ENCODE results near the gene COL3A1. TPM values are rescaled to one million over a fixed set of nuclear protein-coding genes. Genes with fewer than 3 reads are reported as not detected.

The COL3A1 gene
- total RNA-seq, 1 donor from 2014 or later = 187 TPM

DNA sequence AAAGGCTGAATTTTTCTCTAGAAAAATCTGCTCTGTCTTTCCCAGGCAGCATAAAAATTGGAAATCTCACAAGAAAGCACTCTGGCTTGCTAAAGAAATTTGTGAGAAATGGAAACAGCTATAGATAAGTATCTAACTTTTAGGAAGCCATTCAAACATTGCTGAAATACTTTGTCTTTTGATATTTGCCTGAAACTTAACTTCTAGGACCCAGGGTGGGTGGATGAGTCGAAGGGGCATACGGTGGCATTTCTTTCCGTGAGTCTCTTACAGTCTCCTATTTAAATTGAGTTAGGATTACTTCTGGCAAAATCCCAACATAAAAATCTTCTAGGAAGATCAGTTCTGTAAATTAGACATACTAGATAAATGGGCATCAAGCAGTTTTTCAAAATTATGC lies 532 bp upstream of the COL3A1 start:
- Histone ChIP-seq H3K9me3 (no peaks in the 10 kb centered on the region), H3K27me3 (ENCODE audit: low read depth) (no peaks in the 10 kb centered on the region), H3K27ac (no peak overlapping the region), H3K4me1 (no peaks in the 10 kb centered on the region), H3K36me3 (no peaks in the 10 kb centered on the region), H3K4me3 (peak overlapping the region; percentile 48)
- intact Hi-C loops (cut with DNase I) = no loop called here
- TF ChIP-seq, protein P1, sequence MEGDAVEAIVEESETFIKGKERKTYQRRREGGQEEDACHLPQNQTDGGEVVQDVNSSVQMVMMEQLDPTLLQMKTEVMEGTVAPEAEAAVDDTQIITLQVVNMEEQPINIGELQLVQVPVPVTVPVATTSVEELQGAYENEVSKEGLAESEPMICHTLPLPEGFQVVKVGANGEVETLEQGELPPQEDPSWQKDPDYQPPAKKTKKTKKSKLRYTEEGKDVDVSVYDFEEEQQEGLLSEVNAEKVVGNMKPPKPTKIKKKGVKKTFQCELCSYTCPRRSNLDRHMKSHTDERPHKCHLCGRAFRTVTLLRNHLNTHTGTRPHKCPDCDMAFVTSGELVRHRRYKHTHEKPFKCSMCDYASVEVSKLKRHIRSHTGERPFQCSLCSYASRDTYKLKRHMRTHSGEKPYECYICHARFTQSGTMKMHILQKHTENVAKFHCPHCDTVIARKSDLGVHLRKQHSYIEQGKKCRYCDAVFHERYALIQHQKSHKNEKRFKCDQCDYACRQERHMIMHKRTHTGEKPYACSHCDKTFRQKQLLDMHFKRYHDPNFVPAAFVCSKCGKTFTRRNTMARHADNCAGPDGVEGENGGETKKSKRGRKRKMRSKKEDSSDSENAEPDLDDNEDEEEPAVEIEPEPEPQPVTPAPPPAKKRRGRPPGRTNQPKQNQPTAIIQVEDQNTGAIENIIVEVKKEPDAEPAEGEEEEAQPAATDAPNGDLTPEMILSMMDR (IDR thresholded peaks at IDR 0.05) = no peak
- ATAC-seq (no peak), DNase-seq (no peak)

DNA sequence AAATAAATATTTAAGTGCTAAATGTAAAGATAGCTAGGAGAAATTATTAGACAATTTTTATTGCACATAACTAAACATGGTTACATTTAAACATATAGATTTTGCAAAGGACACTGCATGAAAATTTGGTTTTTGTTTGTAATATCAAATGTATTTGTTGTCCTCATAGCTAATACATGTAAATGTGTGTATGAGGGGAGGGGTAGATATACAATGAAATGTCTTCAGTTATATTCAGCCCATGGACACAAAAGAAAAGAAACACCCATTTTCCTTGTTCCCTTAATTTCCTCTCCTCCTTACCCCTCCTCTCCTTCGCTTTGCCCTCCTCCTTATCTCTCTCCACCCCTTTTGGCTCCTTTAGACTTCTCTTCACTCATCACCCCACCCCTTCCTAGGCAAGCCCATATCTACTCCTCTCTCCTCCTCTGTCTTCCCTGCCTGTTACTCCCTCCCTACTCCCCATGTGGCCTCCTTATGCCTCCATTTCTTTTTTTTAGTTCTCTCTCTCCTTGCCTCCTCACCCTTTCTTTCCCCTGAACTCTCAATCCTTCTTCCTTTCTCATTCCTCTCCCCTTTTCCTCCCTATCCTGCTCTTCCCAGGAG lies 1.4 kb downstream of the COL3A1 start:
- H3K36me3 ChIP-seq = no peaks in the 10 kb centered on the region
- DNase-seq (no peak), ATAC-seq (peak; percentile 79 to 83)
- peak overlapping the region; percentile 7 for H3K27ac ChIP-seq
- peak overlapping the region; percentile 48 for H3K4me3 ChIP-seq
- H3K27me3 ChIP-seq (ENCODE audit: low read depth) = no peaks in the 10 kb centered on the region
- TF ChIP-seq, protein P1 (IDR thresholded peaks at IDR 0.05) = no peak
- H3K9me3 ChIP-seq = no peaks in the 10 kb centered on the region
- H3K4me1 ChIP-seq = no peaks in the 10 kb centered on the region
- intact Hi-C loops (cut with DNase I) = no loop called here

- TF ChIP-seq, protein P1 (IDR thresholded peaks at IDR 0.05) = no peak
- H3K4me1 ChIP-seq = no peaks in the 10 kb centered on the region
- intact Hi-C loops (cut with DNase I) = no loop called here
- peak overlapping the region; percentile 21 for H3K27ac ChIP-seq
- peak overlapping the region; percentile 48 for H3K4me3 ChIP-seq
- DNase-seq = no peak
- H3K36me3 ChIP-seq = no peaks in the 10 kb centered on the region
- H3K27me3 ChIP-seq (ENCODE audit: low read depth) = no peaks in the 10 kb centered on the region
- no peaks in the 10 kb centered on the region for H3K9me3 ChIP-seq
- ATAC-seq = no peak
Observed at GRCh38 chr2:188976545-188977268, 2.5 kb downstream of the COL3A1 start.

DNA sequence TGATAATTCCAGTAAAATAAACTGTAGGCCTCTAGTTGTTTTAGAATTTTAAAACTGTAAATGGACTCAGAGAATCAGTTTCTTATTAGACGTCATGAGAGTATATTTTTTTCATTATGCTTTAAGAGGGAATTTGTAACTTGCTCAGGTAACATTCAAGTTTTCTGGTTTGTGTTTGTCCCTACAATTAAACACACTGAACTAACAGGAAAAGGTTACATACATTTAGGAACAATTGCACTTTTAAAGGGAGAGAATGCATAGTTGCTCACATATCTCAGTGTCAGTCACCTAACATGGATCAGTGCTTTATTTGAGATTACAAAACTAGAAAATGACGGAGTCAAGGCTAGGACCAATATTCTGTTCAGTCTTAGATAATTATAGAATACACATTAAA lies 3.1 kb downstream of the COL3A1 start:
- no peak for DNase-seq
- H3K4me3 ChIP-seq = peak overlapping the region; percentile 48
- no peaks in the 10 kb centered on the region for H3K27me3 ChIP-seq (ENCODE audit: low read depth)
- intact Hi-C loops (cut with DNase I) = no loop called here
- no peaks in the 10 kb centered on the region for H3K9me3 ChIP-seq
- H3K36me3 ChIP-seq = no peaks in the 10 kb centered on the region
- ATAC-seq = no peak
- TF ChIP-seq, protein P1 (IDR thresholded peaks at IDR 0.05) = no peak
- peak overlapping the region; percentile 21 for H3K27ac ChIP-seq
- no peaks in the 10 kb centered on the region for H3K4me1 ChIP-seq

DNA sequence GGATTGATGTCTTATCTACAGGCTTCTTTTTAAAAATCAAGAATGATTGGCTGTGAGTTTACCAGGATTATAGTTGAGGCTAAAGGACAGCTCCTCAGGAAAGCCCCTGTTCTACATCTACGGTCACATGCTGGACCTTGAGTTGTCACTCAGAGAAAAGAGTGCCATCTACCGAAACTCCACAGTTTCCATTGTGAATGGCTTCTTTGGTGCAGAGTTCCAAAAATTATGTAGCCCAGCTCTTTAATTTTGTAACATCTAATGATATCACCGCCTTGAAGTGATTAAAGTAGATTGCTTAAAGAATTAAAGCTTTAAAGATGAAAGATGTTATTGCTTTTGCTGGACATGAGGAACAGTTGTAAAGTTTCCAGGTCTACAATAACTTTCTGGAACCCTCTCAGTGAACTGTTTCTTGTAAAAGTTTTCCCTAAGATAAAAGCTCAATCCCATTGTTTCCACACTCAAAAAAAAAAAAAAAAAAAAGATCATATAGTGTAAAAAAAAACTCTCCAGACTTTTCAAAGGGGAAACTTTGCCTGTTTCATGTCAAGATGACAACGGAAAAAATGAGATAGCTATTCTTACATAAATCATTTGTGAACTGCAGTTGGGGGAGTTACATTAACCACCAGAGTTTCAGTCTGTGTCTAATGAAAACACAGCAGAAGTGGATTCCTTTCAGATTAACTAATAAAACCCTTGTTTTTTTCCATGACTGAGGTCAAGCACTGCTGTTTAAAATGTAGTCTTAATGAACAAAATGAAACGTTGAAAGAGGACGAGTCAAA lies 4.3 kb downstream of the COL3A1 start:
- H3K4me3 ChIP-seq = peak overlapping the region; percentile 48
- H3K27me3 ChIP-seq (ENCODE audit: low read depth) = no peaks in the 10 kb centered on the region
- intact Hi-C loops (cut with DNase I) = no loop called here
- H3K36me3 ChIP-seq = no peaks in the 10 kb centered on the region
- no peaks in the 10 kb centered on the region for H3K4me1 ChIP-seq
- peak overlapping the region; percentile 47 for H3K27ac ChIP-seq
- ATAC-seq (peak in 1 of 2 donors; percentile 72), DNase-seq (no peak)
- H3K9me3 ChIP-seq = no peaks in the 10 kb centered on the region
- TF ChIP-seq, protein P1 (IDR thresholded peaks at IDR 0.05) = no peak

Measured in lower lobe of right lung (tissue), 2 donors.